HG03066 (cell line): ENCODE results near the gene ANKIB1.

Experiments
- ATAC-seq: cut with Tn5 transposase; IDR thresholded peaks from one replicate; pipeline ENCODE4 v1.9.1; 2021; ENCODE audit warnings: low read depth; ENCODE audit not compliant: unreplicated experiment

The ANKIB1 gene

DNA sequence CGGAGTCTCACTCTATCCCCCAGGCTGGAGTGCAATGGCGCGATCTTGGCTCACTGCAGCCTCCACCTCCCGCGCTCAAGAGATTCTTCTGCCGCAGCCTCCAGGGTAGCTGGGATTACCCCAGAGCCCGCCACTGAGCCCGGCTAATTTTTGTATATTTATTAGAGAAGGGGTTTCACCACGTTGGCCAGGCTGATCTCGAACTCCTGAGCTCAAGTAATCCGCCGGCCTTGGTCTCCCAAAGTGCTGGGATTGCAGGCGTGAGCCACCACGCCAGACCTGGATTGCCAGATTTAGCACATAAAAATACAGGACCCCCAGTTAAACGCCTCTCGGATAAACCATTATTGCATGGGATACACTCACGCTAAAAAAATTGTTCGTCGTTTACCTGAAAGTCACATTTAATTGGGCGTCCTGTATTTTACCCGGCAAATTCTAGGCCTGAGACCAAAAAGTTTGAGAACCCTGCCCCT, 201.1 kb downstream of the ANKIB1 start:
- no peak for ATAC-seq

DNA sequence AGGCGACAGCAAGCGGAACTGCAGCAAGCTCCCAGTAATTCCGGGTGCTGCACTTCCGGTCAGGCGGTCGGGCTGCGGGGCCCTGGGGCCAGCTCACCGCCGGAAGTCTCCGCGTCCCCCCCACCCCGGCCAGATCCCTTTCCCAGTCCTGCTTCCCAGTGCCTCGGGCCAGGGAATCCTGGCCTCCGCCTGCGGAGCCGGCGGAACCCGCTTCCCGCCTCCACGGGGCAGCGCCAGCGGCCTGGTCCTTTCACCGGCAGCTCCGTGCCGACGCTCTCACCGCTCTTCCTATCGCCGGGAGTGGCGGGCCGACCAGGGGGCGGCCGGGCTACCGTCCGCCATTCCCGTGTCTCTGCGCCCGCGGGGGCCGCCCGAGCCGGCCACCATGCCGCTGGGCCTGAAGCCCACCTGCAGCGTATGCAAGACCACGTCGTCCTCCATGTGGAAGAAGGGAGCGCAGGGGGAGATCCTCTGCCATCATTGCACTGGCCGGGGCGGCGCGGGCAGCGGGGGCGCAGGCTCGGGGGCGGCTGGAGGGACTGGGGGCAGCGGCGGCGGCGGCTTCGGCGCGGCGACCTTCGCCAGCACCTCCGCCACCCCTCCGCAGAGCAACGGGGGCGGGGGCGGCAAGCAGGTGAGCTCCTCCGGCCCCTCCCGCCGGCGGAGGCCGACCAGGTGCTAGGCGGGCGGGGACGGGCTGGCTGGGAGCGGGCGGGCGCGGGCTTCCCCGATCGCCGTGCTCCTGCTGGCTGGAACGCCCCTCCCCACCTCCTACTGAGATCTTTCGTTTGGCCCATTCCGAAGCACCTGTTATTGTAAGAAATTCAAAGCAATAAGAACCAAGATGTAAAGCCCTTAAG, 201.8 kb downstream of the ANKIB1 start, which contains the start of gene GATAD1:
TSS of gene GATAD1 (plus strand) at position 138 of the 860 bp plus-strand sequence. CDS start at position 386, 248 bp downstream.
- ATAC-seq: peak; percentile 87

DNA sequence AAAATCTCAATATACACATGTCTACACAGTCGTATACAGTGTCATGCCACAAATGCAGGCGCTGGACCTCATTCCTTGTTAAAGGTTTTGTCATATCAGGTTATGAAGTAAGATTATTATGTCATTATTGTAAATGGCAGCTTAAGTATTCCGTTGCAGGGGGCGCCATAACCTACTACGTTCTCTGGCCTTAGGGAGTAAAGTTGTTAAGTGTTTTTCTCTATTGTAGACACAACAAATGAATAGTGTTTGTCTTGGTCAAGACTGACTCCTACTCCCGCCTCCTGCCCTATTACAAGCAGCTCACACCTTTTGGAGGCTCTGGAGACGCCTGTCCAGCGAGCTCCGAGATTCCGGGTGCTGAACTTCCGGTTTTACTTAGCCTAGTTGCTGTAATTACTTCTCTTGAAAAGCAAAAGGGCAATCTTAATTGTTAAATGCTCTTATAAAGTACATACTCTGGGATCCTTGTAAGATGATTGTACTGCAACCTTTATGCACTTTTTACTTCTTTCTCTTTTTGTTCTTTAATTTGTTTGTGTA, 202.5 kb downstream of the ANKIB1 start:
- ATAC-seq: peak; percentile 39
